Erythroblast (primary cell): ENCODE data around the gene NCF1.
"Not testable (repeated sequence)": the region's sequence is repeated elsewhere in the genome, so short reads cannot be mapped to it uniquely, and the experiment has no call there.

Experiments used
- DNase-seq, 2 experiments: peaks; one replicate each; lab custom pipeline; 2025; lab: John Stamatoyannopoulos, UW
- GATA1 ChIP-seq: IDR thresholded peaks from 2 replicates; pipeline ENCODE4 v1.6.1; 2011; ENCODE audit warnings: low read depth, mild to moderate bottlenecking, control low read depth, low read length, moderate library complexity
- POLR2A ChIP-seq: IDR thresholded peaks from 2 replicates; pipeline ENCODE4 v1.6.1; 2011; ENCODE audit warnings: mild to moderate bottlenecking, low read length

Gene NCF1

DNA sequence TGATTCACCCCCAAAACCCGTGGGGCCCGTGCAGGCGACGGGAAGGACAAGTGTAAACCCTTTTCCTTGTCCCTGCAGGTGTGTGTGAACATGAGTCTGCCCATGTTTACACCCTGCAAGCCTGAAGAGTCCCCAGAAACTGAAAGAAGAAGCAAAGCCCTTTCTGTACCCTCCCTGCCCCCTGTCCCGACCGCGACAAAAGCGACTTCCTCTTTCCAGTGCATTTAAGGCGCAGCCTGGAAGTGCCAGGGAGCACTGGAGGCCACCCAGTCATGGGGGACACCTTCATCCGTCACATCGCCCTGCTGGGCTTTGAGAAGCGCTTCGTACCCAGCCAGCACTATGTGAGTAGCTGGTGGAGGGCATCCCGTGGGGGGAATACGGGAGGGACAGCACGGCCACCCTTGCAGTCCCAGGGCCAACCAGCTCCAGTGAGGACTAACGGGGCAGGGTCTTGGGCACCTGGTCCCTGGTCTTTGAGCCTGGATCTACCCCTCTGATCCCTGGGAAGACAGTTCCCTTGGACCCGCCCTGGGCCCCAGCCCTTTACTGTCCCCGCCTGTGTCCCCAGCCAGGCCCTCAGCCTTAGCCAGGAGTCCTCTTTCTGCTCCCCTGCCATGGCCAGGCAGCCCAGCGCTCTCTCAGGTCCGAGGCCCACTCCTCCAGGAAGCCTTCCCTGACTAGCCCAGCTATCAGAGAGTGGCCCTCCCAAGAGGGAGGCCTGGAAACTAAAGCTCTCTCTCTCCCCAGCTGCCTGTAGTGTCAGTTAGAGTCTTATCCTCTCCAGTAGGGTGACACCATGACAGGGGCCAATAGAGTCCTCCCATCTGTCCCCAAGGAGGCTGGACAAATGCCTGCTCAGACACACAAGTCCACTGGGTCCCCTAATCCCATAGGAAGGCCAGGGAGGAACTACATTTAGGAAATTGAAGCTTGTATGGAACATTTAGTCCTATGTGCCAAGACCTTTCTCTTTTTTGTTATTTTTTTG lies at the start of gene NCF1:
NCF1 (plus strand) TSS at position 252 of the 991 bp plus-strand sequence; CDS start at position 273, 21 bp downstream.
- DNase-seq, result not testable (repeated sequence)

DNA sequence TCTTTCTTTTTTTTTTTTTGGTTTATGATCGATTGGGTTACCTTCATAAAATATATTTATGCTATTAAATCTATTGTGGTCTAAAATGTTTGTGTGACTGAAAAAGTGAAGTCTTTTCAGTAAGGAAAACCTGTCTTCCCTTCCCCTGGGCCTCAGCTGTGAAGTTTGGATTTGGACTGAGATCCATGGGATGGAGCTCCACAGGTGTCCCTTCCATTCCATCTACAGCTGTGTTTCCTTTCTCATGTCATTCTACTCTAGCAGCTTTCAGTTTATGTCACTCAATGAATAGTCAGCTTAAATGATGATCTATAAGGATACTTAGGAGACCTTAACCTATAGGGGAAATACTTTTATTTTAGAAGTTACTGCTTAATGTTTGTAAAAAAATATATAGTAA lies 48.0 kb upstream of the NCF1 start:
- DNase-seq, result no peak
- no peak for TF ChIP-seq POLR2A
- TF ChIP-seq GATA1, result no peak

DNA sequence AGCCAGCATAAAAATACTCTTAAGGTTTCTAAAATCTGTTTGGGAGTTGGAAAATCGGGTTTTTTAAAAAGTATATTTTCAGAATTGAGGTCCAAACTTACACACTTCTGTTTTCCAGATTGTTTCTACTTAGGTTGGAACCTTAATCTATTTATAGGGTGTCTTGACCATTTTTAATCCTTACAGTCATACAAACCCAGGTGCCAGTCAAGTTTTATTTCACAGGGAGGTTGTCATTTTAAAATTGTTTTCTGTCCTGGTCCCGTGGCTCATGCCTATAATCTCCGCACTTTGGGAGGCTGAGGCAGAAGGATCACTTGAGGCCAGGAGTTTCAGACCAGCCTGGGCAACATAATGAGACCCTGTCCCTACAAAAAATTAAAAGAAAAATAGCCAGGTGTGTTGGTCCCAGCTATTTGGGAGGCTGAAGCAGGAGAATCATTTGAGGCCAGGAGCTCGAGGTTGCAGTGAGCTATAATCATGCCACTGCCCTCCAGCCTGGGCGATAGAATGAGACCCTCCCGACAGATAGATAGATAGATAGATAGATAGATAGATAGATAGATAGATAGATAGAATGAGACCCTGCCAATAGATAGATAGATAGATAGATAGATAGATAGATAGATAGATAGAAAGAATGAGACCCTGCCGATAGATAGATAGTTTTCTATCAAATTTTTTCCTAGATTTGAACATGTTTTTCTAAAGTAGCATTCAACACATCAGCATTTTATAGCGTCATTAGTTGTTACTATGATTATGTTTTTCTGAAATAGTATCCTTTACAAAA lies 47.3 kb upstream of the NCF1 start:
- no peak for TF ChIP-seq GATA1
- no peak for TF ChIP-seq POLR2A
- no peak for DNase-seq

DNA sequence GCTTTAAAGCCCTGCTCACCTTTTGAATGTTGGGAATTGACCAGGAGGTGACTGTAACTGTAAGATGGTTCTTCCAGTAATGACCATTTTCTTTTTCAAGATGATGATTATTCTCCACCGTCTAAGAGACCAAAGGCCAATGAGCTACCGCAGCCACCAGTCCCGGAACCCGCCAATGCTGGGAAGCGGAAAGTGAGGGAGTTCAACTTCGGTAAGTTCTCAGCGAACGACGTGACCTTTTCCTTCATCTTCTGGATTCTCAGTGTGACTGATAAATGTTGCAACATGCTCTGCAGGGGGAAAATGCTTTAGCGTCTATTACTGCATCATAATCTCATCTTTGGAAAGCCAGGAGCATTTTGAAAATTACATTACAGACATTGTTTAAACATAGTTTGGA lies 45.1 kb upstream of the NCF1 start:
- not testable (repeated sequence) for DNase-seq

DNA sequence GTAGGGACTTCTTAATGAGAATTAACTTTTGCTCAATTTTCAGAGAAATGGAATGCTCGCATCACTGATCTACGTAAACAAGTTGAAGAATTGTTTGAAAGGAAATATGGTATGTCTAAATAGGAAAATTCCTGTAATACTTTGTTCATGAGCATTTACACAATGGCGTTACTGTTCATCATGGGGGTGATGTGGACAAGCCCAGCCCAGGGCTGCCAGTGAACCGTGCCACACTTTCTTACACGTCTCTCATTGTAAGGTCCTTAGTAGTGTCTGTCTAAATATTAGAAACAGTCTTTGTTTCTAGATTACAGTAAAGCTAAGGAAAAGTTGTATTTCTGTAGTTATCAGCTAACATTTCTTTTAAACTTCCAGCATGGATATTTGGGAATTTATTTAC lies 43.6 kb upstream of the NCF1 start:
- not testable (repeated sequence) for DNase-seq

DNA sequence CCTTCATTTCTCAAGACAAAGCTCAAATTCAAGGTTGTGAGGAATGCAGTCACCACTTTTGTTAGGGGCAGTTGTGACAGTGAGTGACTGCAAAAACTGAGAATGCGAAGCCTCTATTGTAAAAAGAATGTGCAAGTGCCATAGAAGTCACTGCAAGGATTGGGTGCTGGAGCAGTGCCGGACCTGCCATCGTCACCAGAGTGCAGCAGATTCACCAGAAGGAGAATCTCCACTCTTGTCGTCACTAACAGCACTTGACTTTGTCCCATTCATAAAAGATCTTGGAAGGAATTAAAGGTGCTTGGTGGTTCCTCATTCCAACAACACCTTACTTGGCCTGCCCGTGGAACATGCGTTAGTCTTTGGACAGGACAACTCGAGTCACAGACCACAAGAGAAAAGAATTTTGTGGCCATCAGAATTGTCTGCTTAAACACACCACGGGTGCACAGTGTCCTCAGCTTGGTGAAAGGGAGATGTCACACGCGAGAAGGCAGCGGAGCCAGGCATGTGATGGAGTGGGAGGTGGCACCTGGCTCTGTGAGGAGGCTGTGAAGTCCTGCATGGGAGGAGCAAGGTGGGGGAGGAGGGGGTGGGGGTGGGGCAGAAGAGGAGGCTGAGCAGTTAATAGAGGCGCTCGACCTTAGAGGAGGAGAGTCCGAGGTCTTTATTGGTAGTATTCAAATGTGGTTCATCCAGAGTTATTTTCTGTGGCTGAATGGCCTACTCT lies 33.7 kb upstream of the NCF1 start:
- not testable (repeated sequence) for DNase-seq

DNA sequence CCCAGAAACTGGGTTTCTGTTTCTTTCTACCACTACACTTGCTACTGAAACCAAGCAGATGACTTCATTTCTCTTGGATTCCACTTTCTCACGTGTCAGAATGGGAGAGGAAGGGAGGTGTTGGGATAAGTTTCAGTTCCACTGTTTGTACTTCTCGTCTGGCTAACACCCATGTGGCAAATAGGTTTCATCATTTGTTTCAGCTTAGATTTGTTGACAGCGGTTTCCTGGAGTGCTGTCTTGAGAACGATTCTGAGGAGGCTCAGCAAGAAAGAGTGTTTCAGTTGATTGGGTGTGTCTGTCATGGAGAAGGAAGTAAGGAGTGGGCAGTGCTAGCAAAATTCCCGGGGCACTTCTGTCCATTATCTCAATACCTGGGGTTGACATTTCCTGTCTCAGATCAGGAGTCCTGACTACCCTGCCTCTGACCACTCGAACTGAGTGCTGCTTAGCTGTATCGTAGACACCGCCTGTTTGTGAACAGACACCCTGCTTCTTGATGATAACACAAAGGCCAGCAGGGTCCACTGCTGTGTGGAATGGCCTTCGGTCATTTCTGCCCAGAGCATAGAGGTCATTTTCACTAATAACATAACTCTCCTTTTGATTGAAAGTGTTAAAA lies 29.8 kb upstream of the NCF1 start:
- not testable (repeated sequence) for DNase-seq

DNA sequence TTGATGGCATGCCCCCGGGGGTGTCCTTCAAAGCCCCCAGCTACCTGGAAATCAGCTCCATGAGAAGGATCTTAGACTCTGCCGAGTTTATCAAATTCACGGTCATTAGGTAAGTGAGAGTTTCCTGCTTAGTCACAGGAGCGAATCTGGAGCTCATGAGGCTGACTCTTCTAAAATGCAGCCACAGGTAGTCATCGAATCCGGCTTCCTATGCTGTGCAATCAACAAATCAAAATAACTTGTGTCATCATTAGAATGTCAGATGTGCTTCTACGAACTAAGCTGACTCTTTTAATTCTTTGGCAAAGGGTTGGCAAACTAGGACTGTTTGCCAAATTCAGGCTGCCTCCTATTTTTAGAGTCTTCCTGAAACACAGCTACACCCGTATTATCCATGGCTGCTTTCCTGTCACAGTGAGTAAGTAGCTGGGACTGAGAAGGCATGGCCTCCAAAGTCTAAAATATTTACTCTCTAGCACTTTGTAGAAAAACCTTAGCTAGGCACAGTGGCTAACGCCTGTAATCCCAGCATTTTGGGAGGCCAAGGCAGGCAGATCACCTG lies 19.8 kb upstream of the NCF1 start:
- not testable (repeated sequence) for DNase-seq

DNA sequence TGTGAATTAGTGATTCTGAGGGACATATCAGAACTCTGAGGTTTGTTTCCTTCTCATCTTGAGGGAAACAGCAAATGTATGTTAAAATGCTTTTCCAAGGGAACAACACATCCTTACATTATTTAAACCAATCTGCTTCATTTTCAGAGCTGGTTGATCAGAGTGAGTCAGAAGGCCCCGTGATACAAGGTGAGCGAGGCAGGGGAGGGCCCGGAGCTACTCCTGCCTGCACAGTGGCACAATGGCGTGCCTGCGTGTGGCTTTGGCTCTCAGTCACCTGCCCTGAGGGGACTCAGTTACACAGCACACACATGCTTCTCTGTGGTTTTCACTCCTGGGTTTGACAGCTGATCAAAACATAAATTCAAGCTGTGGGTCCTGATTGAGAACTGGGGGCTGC lies 17.1 kb upstream of the NCF1 start:
- DNase-seq, result not testable (repeated sequence)

DNA sequence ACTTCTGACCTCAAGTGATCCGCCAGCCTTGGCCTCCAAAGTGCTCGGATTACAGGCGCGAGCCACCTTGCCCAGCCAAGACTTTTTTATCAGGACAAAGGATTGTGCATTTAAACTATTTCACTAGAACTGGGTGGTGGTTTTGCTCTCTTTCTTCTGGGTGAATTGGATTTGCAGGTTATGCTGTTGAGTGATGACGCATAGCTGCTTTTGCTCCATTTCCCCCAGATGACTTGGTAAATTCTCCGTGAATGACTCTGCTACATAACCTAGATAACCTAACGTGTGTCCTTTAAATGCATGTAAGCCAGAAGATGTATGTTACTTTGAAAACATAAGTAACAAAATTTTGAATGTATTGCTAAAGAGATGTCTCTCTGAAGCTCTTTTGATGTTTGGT lies 15.5 kb upstream of the NCF1 start:
- not testable (repeated sequence) for DNase-seq

DNA sequence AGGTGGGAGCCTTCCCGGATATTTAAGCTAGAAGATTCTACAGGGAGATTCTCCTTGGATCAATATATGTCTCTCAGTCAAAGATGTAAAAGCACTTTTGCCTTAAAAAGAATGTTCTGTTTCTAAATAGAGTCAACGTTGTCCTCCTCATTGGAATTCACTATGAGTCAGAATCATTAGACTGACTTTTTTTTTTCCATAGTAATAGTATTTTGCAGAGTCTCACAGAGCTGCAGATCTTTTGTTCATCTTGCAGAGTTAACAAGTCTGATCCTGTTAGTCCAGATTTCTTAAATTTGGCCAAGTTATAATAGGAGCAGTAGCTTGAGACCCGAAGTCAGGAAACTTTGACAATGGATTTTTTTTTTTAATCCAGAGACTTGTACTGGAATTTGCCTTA lies 14.8 kb upstream of the NCF1 start:
- DNase-seq, result not testable (repeated sequence)

DNA sequence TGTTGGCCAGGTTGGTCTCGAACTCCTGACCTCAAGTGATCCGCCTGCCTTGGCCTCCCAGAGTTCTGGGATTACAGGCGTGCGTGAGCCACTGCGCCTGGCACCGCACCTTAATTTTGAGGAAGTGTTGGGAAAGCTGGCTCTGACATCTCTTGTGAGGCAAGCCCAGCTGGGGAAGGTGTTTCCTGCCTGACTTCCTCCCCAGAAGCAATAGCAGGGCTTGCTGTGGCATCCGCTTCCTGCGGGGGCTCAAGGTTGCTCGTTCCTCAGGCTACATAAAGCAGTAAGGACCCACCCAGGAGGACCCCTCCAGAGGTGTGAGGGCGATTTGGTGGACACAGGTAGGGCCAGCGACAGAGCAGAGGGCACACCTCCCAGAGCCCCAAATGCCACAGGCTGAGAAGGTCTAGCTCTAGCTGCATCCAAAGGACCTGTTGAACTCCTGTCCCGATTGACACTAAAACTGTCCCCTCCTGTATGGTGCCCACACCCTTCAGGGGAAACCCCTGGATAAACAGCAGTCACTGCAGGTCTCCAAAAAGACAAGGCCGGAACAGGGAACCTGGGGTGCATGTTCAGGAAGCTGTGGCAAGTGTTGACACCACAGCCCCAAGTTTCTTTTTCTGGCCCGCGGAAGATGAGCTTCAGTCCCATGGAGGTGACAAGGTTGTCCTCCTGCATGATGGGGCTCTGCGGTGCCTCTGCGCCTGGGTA lies 8.4 kb upstream of the NCF1 start:
- DNase-seq, result not testable (repeated sequence)

DNA sequence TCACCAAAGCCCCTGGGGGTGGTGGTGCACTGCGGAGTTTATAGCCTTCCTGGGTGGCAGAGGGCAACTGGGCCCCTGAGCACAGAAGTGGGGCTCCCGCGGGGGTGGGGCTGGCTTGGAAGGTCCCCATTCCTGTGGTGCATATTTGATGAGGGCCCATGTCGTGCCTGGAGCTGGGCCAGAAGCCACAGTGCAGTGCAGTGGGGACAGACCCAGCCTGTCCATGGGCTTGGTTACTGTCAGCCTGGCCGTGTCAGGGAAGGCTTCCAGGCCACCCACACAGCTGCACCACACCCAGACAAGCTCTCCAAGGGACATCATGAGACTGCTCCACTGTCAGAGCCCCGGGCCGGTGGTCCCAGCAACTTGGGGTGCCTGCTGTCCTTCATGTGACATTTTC lies 7.3 kb upstream of the NCF1 start:
- not testable (repeated sequence) for DNase-seq

DNA sequence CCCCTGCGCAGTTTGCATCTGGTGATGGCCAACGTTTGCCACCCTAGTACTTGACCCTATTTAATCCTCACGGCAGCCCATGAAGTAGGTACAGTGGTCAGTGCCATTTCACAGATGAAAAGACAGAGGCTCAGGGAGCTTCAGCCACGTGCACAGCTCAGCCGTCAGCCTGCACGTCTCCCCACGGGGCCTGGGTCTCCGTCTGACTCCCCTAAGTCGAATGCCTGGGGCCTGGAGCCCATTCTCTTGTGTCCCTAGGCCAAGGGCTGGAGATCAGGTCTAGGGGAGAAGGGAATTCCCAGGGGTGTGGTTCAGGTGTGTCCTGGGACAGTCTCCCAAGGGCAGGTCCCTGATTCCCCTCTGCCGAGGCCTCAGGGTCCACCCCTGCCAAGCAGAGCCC lies 6.8 kb upstream of the NCF1 start:
- DNase-seq, result not testable (repeated sequence)

DNA sequence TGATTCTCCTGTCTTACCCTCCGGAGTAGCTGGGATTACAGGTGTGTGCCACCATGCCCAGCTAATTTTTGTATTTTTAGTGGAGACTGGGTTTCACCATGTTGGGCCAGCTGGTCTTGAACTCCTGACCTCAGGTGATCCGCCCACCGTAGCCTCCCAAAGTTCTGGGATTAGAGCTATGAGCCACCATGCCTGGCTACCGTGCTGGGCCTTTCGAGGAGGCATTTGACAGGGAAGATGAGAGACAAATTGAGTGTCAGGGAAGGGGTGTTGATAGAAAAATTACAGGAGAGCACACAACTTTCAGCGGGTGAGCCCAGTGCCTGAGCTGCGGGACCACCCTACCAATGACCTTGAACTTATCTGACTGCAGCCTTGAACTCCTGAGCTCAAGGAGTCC lies 3.7 kb upstream of the NCF1 start:
- DNase-seq, result not testable (repeated sequence)

DNA sequence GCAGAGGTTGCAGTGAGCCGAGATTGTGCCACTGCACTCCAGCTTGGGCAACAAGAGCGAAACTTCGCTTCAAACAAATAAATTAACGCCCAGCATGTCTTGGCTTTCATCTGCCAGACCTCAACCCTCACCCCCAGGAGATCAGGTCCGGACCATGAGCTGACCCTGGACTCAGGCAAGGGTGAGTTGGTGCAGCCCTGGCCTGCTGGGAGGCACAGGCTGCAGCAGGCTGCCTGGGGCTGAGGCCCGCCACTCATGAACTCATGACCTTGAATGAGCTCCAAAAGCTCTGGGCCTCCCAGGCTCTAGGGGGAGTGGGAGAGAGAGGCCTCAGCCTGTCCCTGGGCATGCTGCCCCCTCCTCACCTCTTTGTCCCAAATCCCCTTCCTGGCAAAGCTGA lies 1.7 kb upstream of the NCF1 start:
- DNase-seq, result not testable (repeated sequence)

DNA sequence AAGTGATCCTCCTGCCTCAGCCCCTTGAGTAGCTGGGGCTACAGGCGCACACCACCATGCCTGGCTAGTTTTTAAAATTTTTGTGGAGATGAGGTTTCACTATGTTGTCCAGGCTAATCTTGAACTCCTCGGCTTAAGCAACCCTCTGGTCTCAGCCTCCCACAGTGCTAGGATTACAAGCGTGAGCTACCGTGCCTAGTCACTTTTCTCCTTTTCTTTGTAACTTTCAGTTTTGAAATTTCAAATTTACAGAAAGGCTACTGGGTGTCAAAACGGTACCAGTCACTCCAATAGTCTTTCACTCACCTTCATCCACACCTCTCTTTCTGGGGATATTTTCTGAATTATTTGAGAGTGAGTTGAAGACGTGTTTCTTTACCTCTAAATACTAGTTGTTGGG lies 1.3 kb downstream of the NCF1 start:
- not testable (repeated sequence) for DNase-seq

DNA sequence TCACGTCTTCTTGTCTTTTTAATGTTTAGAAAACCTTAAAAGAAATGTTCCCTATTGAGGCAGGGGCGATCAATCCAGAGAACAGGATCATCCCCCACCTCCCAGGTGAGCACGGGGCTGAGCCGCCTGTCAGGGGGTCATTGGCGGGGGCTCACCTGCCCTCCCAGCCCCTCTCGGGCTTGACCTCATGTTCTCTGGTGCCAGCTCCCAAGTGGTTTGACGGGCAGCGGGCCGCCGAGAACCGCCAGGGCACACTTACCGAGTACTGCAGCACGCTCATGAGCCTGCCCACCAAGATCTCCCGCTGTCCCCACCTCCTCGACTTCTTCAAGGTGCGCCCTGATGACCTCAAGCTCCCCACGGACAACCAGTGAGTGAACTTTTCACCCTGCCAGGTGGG lies 5.2 kb downstream of the NCF1 start:
- DNase-seq, result not testable (repeated sequence)

DNA sequence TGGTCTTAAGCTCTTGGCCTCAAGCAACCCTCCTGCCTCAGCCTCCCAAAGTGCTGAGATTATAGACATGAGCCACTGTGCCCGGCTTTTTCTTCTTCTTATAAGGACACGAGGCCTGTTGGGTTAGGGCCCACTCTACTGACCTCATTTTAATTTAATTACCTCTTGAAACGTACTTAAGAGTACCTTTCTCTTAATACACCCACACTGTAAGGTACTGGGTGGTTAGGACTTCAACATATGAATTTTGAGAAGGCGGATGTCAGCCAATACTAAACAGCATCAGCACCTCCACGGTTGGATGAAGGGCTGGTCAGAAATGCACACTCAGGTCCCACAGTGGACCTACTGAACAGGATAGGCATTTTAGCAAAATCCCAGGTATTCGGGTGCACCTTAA lies 7.9 kb downstream of the NCF1 start:
- not testable (repeated sequence) for DNase-seq

DNA sequence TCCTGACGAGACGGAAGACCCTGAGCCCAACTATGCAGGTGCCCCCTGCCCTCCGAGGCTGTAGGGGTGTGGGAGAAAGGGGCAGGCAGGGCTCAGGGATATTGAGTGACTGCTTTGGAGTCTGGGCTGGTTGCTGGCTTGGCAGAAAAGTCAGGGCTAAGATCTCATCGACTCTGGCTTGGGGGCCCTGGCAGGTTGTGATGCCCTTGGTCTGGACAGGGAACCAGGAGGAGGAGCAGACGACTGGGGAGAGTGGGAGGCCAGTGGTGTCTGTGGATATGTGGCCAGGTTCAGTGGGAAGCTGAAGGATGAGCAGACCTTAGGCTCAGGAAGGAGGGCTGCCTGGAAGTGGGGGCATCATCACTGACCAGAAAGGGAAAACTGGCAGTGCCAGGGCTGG lies 9.8 kb downstream of the NCF1 start:
- not testable (repeated sequence) for DNase-seq
